HG02870 (cell line): ENCODE measurements around the gene PAH.

Experiments used
- ATAC-seq: cut with Tn5 transposase; IDR thresholded peaks from one replicate; pipeline ENCODE4 v1.9.1; 2021; ENCODE audit warnings: mild to moderate bottlenecking, moderate library complexity; ENCODE audit not compliant: unreplicated experiment

PAH gene

DNA sequence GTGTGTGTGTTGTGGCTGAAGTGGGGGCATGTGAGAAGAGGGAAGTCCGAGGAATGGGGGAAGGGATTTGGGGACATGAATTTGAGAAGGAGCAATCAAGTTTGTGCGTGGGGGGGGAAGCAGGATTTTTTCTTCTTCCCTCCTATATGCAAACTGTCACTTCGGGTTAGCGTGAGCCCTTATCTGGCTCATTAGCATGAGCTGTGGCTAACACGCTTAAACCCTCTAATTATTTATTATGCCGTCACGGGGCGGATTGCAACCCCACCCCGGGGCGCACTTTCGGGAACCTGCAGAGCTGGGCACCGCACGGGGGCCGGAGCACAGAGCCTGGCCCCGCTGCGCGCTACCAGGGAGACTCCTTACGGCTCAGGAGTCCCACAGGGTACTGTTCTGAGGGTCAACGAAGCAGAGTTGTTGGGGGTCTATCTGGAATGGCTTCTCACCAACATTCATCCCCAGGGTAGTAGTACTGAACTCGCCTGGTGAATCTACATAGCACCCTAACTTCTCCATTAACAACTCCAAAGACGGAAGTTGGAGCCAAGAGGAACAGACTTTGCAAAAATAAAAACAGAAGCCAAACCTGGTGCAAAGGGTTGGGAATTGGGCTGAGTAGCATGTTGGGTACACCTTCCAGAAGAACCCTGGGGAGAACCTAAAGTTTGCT is 34.0 kb upstream of the PAH start:
- no peak for ATAC-seq

DNA sequence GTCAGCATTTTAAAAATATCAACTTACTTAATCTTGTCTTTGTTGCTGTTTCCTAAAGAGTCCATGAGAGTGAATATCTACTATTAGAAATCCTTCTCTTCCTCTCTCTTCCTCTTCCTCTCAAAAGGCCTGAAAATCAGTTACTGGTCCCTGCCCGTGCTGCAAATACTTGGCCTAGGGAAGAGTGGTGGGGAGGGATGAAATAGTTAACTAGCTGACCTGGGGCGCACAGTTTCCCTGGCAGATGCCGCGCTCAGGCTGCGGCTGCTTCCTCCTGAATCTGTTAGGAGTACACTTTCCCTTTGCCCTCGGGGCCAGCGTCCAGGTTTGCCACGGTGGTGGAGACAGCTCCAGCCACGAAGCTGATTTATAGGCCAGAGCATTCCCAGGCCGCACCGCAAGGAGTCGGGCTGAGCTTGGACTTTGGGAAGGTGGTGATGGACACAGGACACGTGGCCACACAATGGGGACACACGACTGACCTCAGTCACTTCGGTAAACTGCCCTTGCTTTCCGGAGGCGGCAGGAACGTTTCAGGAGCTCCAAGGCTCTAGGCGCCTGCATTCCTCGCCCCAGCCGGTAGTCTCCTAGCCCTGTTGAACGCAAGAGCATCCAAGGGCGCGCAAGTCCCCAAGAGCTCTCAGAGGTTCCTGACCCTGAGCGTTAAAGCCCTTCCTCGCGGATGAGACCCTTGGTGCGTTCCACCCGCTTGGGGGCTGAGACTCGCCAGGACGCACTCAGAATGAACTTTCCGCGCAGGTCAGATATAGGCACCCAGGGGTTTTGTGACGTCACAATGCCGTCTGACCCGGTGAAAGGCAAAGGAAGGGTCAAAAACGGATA is 33.3 kb upstream of the PAH start:
- ATAC-seq = no peak

DNA sequence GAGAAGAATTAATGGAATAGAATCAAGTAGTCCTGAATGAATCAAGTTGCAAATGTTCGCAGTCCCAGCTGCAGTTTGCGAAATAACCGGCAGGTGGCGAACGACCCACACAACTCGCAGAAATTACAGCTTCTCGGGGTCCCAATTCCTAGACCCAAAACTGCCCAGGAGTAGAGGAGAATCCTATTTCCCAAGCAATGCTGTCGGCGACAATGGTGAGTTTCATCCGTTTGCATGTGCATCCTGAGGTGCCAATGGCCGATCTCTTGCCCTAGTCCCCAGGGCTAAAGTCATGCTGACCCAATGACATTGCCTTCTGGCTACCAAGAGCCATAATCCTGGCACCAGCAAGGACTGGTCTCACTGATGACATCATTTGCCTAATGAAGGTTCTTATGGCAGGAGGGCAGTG is 31.9 kb upstream of the PAH start:
- no peak for ATAC-seq

DNA sequence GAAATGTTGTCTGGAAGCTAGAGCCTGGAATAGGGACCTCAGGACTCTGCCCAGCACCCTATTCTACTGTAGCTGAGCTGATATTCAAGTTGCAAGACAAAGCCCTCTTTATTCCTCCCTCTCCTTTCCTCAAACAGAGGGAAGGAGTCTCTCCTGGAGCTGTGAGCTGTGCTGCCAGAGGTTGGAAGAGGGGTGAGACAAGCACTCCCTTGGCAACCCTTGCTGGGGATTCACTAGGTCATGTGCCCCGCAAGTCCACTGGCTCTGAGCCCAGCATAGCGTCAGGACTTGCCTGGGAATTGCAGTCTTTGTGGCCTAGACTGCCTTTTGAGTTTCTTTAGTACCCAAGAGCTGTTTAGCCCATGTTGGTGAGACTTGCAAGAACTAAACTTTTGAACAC is 29.0 kb upstream of the PAH start:
- no peak for ATAC-seq

DNA sequence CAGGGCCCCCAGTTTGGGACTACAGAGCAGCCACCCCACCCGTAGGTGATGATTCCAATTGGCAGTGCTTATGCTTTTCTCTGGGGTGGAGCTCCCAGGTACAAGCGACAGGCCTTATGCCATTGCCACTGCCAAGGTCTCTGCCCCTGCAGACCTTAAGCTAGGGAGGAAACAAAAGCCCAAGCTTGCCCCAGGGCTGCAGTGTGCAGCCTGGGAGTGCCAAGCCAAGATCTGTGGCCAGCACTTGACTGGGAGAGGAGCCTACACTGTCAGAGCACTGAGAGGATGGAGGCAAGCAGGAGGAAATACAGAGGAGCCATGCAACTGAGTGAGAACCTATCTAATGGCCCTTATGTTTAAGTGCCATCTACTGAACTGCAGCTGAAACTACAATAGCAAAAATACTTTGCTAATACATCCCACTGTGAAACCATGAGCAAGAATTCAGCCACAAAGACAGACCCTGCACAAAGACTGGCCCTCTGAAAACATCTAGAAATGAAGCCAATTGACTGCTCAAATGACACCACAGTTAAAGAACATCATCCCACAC is 22.7 kb upstream of the PAH start:
- no peak for ATAC-seq

DNA sequence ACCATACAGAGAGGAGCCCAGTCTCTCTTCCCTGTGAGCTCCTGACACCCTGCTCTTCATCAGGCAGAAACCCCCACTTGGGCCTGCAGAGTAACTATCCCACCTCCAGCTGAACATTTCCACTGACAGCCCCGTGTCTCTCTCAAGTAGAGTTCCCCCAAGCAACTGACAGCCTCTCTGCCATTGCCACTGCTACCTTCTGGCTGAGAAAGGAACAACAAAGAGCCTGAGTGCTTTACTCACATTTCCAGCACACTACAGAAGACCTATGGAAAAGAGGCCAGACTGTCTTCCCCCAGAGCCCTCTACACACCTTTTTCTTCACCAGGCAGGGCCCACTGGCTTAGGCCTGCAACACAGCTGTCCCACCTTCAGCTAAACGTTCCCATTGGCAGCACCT is 22.0 kb upstream of the PAH start:
- ATAC-seq = no peak

DNA sequence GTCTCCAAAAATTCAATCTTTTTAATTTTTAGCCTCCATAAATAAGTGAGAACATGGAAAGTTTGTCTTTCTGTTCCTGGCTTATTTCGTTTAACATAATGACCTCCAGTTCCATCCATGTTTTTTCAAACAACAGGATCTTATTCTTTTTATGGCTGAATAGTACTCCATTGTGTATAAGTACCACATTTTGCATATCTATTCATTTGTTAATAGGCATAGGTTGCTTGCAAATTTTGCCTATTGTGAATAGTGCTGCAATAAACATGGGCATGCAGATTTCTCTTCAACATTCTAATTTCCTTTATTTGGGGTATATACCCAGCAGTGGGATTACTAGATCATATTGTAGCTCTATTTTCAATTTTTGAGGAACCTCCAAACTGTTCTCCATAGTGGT is 16.1 kb upstream of the PAH start:
- ATAC-seq = no peak

DNA sequence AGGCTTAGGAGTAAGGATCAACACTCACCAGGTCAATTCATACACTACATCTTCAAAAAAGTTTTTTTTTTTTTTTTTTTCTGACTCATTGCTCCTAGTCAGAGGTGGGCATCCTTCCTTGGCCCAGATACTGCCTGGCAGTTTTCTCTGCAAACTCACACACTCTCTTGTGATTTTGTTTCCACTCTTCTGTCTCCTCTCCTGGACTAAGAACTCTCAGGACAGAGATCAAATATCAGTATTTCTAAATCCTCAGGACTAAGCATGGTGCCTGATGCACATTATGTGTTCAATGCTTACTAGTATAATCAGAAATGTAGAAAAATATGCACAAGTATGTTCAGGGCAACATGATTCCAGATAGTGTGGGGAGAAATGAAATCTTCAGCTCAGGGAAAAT is 10.2 kb upstream of the PAH start:
- ATAC-seq = no peak

DNA sequence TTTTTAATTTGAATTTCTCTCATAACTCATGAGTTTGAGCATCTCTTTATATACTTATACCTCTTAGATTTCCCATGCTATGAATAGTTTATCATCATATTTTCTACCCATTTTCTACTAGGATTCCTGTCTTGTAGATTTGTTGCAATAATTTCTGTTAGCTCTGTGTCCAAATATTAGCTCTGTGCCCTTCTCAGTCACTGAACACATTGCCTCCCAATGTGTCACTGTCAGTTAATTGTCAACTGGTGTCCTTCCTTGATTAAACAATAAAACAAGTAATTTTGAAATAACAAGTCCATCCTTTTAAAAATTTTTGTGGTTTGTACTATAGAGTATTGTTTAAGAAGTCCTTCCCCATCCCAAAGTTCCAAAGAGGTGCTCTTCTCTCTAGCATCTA is 4.2 kb upstream of the PAH start:
- ATAC-seq = no peak

DNA sequence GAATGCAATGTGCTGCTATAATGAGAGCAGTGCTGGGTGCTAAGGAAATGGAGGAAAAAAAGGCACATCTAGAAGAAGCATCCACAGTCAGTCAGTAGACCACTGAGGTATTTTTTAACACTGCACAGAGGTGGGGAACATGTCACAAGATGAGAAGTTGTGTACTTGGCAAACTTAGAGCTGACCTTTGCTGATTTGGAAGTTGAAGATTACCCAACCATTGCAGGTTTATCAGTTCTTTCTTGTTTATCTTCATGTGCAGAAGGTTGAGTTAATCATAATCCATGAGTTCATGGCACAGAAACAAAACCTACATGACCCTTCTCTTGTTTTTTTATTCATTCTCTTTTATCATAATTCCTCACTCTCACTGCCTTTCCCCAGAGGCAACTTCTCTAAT is 3.2 kb upstream of the PAH start:
- ATAC-seq = no peak

DNA sequence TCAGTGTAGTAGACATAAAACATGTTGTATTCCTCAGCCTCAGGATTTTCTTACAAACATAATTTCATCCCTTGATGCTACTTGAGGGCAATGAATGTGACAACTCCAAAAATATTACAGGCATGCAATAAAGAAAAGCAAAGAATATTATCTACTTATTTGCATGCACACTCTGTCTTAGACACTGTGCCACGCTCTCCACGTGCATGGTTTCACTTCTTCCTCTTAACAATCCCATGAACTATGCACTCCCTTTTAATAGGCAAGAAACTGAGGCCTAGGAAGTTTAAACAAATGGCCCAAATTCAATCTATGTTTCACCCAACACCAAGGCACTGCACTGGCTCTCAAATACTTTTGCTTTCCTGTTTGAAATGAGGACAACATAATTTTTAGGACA is 1.8 kb upstream of the PAH start:
- ATAC-seq = no peak

DNA sequence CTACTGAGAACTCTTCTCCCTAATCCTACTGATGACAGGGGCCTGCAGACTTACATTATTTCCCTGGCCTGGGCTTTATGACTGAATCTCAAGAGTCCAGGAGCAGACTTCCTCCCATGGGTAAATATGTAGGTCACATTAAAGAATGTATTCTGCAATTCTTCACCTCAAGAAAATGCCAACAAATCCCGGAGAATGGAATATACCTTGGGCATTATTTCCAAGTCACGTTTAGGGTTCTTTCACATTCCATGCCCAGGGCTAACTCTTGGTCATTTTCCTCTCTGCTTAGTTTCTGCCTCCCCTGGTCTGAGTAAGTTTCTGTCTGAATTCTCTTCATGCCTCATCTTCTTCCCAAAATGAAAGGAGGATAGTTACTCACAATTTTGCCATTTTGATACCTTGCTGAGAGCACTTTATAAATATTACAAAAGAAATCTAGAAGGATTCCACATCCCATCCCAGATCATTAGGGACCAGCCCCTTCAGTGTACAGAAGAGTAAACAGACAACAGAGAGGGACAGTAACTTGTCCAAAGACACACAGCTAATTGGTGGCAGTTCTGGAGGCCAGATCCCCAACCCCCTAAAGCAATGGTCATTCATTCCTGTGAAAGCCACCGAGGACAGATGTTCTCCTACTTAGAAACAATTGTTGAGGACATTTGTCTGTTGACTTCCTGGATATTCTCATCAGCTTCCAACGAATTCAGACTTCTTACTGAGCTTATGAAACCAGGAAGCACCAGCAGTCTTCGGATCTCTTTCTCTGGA is 605 bp downstream of the PAH start:
- ATAC-seq = no peak

DNA sequence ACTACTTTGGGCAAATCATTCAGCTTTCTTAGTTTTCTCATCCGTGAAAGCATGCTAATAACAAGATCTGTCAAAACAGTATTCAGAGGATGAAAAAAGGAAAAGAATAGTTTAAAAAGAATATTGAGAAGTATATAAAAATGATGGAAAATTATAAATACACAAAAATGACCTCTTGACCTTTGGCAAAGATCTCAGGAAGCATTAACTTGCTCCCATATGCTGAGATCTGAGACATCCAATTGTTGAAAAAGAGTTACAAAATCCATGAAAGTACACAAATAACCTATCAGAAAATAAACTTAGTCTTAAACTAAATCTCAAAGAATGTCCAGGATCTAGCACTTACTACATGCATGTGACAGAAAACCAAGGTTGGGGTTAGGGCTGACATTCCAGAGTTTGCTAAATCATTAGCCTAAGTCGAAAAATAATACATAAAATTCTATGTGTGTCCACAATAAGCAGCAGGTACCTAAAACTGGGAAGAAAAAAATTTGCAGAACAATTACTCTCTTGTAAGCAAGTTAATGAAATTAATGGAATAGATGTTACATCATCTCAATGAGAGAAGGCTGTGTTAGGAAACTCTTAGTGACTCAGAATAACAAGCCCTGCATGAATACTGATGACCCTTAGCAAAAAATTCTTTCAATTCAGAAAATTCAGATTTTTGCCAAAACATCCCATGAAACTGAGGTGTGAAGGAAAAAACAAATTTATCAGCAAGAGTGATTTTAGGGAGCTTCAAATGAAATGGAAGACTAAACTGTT is 3.4 kb downstream of the PAH start:
- ATAC-seq = no peak

DNA sequence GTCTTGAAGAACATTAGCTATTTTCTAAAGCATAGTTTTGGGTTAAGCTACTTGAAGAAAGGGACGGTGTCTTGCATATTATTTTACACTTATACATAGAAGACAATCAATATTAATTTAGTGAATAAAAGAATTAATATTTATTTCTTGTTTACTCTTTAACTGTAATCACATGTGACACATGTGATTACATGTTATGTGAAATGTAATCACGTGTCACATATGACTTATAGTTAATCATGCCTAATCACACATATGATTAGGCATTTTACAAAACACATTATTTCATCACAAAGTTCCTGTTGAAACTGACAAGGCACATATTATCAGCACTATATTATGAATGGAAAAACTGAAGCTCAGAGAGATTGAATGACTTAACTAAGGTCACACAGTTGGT is 4.8 kb downstream of the PAH start:
- ATAC-seq = no peak

DNA sequence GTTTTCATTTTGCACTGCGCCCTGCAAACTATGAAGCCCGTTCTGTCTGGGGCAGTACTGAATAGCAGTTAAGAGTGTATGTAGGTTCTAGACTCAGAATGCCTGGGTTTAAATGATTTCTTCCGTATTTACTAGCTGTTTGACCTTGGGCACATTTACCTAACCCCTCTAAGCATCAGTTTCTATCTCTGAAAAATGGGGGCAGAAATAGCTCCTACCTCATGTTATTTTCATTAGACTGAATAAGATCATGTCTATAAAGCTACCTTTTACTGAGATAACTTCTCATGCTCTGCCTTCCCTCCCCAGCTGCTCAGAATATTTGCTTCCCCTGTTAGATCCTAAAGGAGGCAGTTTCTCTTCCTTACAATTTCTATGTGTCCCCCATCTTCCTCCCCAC is 5.7 kb downstream of the PAH start:
- no peak for ATAC-seq

DNA sequence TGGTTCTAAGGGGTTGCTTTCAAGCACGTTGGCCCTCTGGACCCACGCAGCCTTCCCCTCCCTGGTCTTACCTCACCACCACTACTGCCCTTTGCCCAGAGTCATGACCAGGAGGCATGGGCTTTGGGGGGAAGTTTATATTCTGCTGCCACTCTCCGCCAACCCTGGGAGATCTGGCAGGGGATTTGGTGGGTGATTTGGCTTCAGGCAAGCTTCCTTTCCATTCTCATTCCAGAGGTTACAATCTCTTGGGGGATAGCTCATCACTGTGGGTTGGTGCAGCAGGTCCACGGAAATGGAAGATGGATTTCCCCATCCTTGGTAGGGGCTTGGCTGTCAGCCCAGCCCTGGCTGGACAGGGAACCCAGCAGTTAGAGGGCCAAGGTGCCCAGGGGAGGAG is 6.3 kb downstream of the PAH start:
- no peak for ATAC-seq

DNA sequence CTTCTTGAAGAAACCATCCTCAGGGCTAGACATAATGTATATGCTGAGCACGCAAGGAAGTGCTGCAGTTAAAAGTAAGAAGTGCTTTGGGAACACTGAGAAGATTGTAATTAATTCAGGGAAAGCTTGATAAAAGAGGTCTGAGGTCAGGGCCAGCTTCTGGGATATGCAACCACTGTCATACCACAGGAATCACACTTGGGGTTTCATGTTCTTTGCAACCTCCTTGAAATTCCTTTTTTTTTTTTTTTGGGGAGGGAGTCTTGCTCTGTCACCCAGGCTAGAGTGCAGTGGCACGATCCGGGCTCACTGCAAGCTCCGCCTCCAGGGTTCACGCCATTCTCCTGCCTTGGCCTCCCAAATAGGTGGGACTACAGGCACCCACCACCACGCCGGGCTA is 6.9 kb downstream of the PAH start:
- ATAC-seq = no peak

DNA sequence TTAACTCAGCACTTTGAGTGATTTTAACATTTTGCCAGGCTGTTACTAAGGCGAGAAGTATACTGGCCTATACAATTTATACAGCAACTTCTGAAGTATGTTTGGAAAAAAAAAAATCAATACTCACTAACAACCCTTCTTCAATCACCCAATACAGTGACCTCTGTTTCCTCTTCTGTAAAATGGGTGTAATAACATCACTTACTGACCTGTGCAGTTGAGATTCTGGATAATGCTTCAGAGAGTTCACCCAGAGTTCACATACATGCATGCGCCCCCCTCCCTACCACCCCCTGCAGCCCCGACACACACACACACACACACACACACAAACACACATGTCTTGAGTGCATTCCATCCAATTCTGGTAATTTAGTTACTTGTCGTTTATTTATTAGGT is 9.1 kb downstream of the PAH start:
- ATAC-seq = no peak

DNA sequence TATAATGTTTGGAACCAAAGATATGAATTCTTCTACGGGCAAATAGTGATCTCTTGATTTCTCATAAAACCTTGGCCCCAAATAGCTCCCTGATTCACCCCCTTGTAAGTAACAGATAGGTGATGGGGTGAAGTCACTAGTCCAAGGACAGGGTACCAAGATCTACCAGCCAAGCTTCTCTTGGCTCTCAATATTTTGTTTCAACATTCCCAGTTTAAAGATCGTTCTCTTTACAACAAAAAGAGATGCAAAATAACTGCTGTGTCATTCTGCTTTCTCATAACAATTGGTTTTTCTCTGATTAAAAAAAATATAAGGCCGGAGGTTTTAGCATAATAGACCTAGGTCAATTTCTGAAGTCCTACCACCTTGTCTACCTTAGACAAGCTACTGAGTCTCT is 11.8 kb downstream of the PAH start:
- no peak for ATAC-seq

DNA sequence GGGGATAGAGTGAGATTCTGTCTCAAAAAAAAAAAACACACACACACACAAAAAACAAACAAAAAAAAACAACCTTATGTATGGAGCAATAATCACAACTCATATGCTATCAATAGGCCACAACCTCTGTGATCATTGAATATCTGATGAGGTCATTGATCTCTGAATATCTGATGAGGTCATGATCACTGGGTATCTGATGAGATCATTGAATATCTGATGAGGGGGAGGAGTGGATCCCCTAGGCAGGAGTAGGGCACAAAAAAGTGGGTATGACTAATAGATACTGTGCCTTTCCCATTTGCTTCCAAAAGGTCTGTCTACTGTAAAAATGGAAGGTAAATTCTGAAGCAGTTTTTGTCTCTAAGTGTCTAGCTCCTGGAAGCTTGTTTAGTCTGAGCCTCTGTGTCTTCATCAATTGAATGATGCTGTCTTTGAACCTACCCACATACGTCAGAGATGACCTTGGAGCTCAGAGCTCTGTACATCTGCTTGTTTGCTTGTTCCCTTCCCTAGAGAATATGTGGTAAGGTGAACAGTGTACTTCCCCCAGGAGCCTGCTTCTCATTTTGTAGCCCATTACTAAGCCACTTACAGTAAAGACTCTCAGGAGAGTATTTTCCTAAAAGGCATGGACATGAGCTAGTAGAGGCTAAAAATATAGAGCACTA is 13.6 kb downstream of the PAH start:
- no peak for ATAC-seq
